Stomach smooth muscle (tissue), 2 donors: ENCODE data around the gene TMED7.

Experiments
- H3K27ac ChIP-seq: one replicate; pipeline ENCODE4 v1.7.0; 2013; ENCODE audit warnings: mild to moderate bottlenecking, low read length, inconsistent platforms
- H3K27me3 ChIP-seq, 2 donors: one replicate each; pipeline ENCODE4 v1.7.0; 2013; ENCODE audit warnings: low read length in 2 of 2; ENCODE audit not compliant: insufficient read depth in 2 of 2, control insufficient read depth in 1 of 2
- H3K36me3 ChIP-seq, 2 donors: one replicate each; pipeline ENCODE4 v1.7.0; 2013; ENCODE audit warnings: low read length in 2 of 2; ENCODE audit not compliant: control insufficient read depth in 2 of 2, insufficient read depth in 2 of 2
- H3K4me1 ChIP-seq: one replicate; pipeline ENCODE4 v1.7.0; 2013; ENCODE audit warnings: low read length; ENCODE audit not compliant: control insufficient read depth, insufficient read depth
- H3K4me3 ChIP-seq, 2 donors: one replicate each; pipeline ENCODE4 v1.7.0; 2013; ENCODE audit warnings: low read length in 2 of 2
- H3K9ac ChIP-seq, 2 donors: one replicate each; pipeline ENCODE4 v1.7.0; 2013; ENCODE audit warnings: low read length in 2 of 2, mild to moderate bottlenecking in 1 of 2
- H3K9me3 ChIP-seq, 2 donors: one replicate each; pipeline ENCODE4 v1.7.0; 2013; ENCODE audit warnings: low read length in 2 of 2; ENCODE audit not compliant: control insufficient read depth in 2 of 2
- donor health status: healthy.
- donor health status: Pancreatic carcinoma.

TMED7 gene

DNA sequence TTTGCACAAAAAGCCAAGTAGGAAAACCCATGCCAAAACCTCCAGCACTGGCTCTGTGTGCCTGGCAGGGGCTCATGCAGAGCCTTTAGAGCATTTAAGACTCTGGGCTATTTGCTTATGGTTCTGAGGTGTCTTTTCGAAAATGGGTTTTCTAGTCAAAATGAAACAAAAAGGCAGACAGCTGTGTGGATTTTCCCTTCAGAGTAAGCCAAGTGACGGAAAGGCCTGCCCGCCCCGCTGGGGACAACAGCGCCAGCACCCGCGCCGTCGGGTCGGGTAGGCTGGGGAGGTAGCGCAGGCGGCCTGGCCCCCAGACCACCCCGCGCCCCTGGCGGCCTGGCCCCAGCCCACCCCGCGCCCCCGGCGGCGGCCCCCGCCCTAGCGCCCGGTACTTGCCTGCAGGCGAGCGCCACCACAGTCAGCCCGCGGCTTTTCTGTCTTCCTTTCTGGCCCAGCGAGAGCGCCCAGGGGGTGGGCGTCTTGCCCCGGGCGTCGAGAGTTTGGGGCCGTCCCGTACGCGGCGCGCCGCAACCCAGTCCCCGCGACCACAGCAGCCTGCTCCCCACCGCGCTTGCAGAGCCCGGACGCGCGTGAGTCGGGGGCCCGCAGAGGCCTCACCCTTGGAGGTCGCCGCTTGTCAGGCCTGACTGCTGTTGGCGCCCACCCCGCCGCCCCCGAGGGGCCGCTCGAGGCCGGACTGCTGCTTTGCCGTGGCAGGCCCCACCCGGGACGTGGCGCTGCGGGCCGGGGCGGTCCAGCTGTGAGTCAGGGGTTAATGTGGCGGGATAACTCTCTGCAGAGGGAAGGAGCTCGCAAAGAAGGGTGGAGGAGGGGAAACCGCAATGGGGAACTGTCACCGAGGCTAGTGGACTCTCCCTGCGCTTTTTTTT lies 23.9 kb downstream of the TMED7 start, which contains the start of gene TICAM2:
Gene TICAM2 (minus strand): TSS at position 779 of the 890 bp plus-strand sequence. CDS start 21,223 bp downstream, outside the sequence.
- Histone ChIP-seq H3K9me3 (no peaks in the 10 kb centered on the region), H3K27ac (peak within 1 kb of the TSS; percentile 69), H3K9ac (peak within 1 kb of the TSS; percentile 67 to 80), H3K4me1 (peaks cover 21% of the 10 kb centered on the region), H3K36me3 (peaks cover 0 to 2% of the 10 kb centered on the region in 2 donors), H3K4me3 (peak within 1 kb of the TSS; percentile 75 to 86), H3K27me3 (no peaks in the 10 kb centered on the region)

- H3K36me3 ChIP-seq: peaks cover 0 to 2% of the 10 kb centered on the region in 2 donors
- peaks cover 21% of the 10 kb centered on the region for H3K4me1 ChIP-seq
- H3K9ac ChIP-seq: no peak overlapping the region
- H3K27me3 ChIP-seq: no peaks in the 10 kb centered on the region
- no peaks in the 10 kb centered on the region for H3K9me3 ChIP-seq
- H3K4me3 ChIP-seq: peak overlapping the region in 1 of 2 donors; percentile 86
- H3K27ac ChIP-seq: no peak overlapping the region
Observed at GRCh38 chr5:115600766-115601165, 25.1 kb downstream of the TMED7 start.

DNA sequence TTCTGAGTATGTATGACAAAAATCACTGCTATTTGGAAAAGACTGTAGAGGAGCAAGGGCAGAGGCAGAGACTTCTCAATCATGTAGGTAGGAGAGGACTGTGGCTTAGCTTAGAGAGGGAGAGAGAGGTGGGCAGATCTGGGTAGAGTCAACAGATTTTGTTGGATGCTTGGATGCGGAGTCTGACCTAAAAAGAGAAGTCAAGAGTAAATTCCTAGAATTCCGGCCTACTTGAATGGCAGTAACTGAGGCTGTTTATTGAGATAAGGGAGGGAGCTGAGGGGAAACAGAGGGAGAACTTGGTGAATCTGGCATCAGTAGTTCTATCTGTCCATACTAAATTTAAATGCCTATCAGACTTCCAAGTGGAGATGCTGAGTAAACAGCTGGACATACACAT lies 25.9 kb downstream of the TMED7 start:
- peaks cover 21% of the 10 kb centered on the region for H3K4me1 ChIP-seq
- no peaks in the 10 kb centered on the region for H3K9me3 ChIP-seq
- H3K4me3 ChIP-seq: no peak overlapping the region
- no peak overlapping the region for H3K9ac ChIP-seq
- H3K27me3 ChIP-seq: no peaks in the 10 kb centered on the region
- peaks cover 0 to 2% of the 10 kb centered on the region in 2 donors for H3K36me3 ChIP-seq
- H3K27ac ChIP-seq: no peak overlapping the region

DNA sequence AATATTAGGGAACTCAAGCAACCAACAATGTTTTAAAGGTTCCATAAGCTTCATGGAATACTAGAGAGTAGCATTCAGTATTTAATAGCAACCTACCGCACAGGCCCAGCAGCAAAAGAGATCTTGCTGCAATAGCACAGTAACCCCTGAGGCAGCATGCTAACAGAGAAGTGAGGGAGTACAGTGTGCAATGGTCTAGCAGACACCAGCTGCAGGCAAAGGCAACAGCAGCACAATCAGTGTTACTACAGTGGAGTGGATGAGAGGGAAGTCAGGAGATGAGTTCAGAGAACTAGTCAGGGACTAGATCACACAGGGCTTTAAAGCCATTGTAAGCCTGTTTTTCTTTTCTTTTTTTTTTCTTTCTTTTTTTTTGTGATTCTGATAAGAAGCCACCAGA lies 26.3 kb downstream of the TMED7 start:
- H3K4me1 ChIP-seq: peaks cover 21% of the 10 kb centered on the region
- no peaks in the 10 kb centered on the region for H3K27me3 ChIP-seq
- H3K4me3 ChIP-seq: peak overlapping the region in 1 of 2 donors; percentile 47
- H3K9me3 ChIP-seq: no peaks in the 10 kb centered on the region
- no peak overlapping the region for H3K9ac ChIP-seq
- H3K27ac ChIP-seq: no peak overlapping the region
- H3K36me3 ChIP-seq: peaks cover 0 to 2% of the 10 kb centered on the region in 2 donors

- Histone ChIP-seq H3K27ac (no peak overlapping the region), H3K4me1 (peaks cover 1% of the 10 kb centered on the region), H3K9ac (no peak overlapping the region), H3K4me3 (no peak overlapping the region), H3K9me3 (no peaks in the 10 kb centered on the region), H3K36me3 (peaks cover 0 to under 1% of the 10 kb centered on the region in 2 donors), H3K27me3 (no peaks in the 10 kb centered on the region)
Observed at GRCh38 chr5:115594128-115595047, 31.4 kb downstream of the TMED7 start.

- Histone ChIP-seq H3K36me3 (no peaks in the 10 kb centered on the region), H3K27ac (no peak overlapping the region), H3K4me1 (no peaks in the 10 kb centered on the region), H3K9ac (no peak overlapping the region), H3K27me3 (no peaks in the 10 kb centered on the region), H3K9me3 (no peaks in the 10 kb centered on the region), H3K4me3 (no peak overlapping the region)
Observed at GRCh38 chr5:115589043-115589442, 36.8 kb downstream of the TMED7 start.

DNA sequence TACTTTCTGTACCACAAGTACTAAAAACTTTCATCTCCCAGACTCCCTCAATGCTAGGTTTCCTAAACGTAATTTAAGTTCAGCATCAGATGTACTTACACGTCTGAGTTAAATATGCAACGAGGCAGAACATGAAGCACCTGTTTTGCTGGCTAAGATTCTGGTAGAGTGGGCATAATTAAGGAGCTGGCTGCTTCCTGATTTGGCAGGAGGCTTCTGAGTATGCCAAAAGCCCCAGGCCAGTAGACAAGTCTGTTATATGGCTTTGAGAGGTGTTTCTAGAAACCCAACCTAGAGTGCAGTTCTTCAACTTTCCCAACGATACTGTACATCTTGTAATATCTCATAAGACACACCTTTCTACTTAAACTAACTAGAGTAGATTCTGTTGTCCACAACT lies 37.2 kb downstream of the TMED7 start:
- Histone ChIP-seq H3K27me3 (no peaks in the 10 kb centered on the region), H3K9ac (no peak overlapping the region), H3K27ac (no peak overlapping the region), H3K9me3 (no peaks in the 10 kb centered on the region), H3K36me3 (no peaks in the 10 kb centered on the region), H3K4me3 (no peak overlapping the region), H3K4me1 (no peaks in the 10 kb centered on the region)

GRCh38 chr5:115586525-115587146 lies 39.2 kb downstream of the TMED7 start:
- Histone ChIP-seq H3K9ac (no peak overlapping the region), H3K36me3 (no peaks in the 10 kb centered on the region), H3K9me3 (no peaks in the 10 kb centered on the region), H3K4me1 (no peaks in the 10 kb centered on the region), H3K27ac (no peak overlapping the region), H3K4me3 (no peak overlapping the region), H3K27me3 (no peaks in the 10 kb centered on the region)

GRCh38 chr5:115585265-115585664 lies 40.6 kb downstream of the TMED7 start:
- no peaks in the 10 kb centered on the region for H3K27me3 ChIP-seq
- no peak overlapping the region for H3K9ac ChIP-seq
- H3K36me3 ChIP-seq: no peaks in the 10 kb centered on the region
- H3K9me3 ChIP-seq: no peaks in the 10 kb centered on the region
- H3K27ac ChIP-seq: no peak overlapping the region
- no peak overlapping the region for H3K4me3 ChIP-seq
- H3K4me1 ChIP-seq: no peaks in the 10 kb centered on the region

GRCh38 chr5:115584501-115584900 lies 41.3 kb downstream of the TMED7 start:
- Histone ChIP-seq H3K4me1 (no peaks in the 10 kb centered on the region), H3K9me3 (no peaks in the 10 kb centered on the region), H3K27me3 (no peaks in the 10 kb centered on the region), H3K36me3 (peaks cover 0 to 3% of the 10 kb centered on the region in 2 donors), H3K27ac (no peak overlapping the region), H3K9ac (no peak overlapping the region), H3K4me3 (no peak overlapping the region)
